ENCODE results near the gene CNTNAP2. TPM values are rescaled to one million over a fixed set of nuclear protein-coding genes. Genes with fewer than 3 reads are reported as not detected.
A peak's percentile ranks its signal among the peaks of the same experiment; 100 is the strongest.

CNTNAP2 gene
- total RNA-seq, 2 donors from 2014 or later, result 171 to 228 TPM

DNA sequence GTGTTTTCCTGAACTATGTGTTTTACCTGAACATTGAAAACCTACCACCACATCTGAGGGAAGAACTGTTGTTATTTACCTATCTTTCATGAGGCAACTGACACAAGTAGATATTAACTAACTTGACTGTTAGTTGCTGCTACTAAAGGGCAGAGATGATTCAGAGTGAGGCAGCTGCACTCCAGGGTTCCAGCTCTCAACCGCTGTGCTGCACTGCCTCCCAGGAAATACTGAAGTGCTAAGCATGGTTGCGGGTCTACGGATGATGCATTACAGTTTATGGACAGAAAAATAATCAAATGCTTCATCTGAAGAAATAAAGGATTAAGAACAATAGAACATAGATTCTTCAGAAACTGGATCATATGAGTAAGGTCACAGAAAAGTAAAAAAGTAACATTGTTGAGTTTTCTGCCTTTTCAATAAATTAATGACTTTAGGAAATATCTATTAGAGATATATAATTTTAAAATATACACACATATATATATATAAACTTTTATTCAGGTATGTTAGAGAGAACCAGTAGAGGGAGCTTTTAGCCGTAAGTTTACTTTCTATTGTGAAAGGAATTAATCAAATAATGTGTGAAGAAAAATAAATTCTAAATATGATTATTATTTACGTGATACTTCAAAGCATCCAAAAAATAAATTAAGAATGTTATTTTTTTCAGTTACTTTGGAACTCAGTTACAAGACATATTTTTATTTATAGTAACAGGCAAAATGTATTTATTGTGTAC is 620.0 kb downstream of the CNTNAP2 start:
- no peak overlapping the region for H3K4me3 ChIP-seq (ENCODE audit: low read length)
- H3K9me3 Mint-ChIP-seq, result no peaks in the 10 kb centered on the region
- H3K27ac Mint-ChIP-seq, result no peak overlapping the region
- no peak overlapping the region for H3K4me3 Mint-ChIP-seq
- no peaks in the 10 kb centered on the region for H3K36me3 ChIP-seq (ENCODE audit: control insufficient read depth, insufficient read depth, low read length)
- H3K9ac ChIP-seq (ENCODE audit: extremely low read depth, low read length, poor library complexity, severe bottlenecking), result no peak overlapping the region
- peak; percentile 43 for DNase-seq
- no peaks in the 10 kb centered on the region for H3K27me3 ChIP-seq (ENCODE audit: control insufficient read depth, insufficient read depth, low read length, poor library complexity, severe bottlenecking)
- TF ChIP-seq, protein P1, sequence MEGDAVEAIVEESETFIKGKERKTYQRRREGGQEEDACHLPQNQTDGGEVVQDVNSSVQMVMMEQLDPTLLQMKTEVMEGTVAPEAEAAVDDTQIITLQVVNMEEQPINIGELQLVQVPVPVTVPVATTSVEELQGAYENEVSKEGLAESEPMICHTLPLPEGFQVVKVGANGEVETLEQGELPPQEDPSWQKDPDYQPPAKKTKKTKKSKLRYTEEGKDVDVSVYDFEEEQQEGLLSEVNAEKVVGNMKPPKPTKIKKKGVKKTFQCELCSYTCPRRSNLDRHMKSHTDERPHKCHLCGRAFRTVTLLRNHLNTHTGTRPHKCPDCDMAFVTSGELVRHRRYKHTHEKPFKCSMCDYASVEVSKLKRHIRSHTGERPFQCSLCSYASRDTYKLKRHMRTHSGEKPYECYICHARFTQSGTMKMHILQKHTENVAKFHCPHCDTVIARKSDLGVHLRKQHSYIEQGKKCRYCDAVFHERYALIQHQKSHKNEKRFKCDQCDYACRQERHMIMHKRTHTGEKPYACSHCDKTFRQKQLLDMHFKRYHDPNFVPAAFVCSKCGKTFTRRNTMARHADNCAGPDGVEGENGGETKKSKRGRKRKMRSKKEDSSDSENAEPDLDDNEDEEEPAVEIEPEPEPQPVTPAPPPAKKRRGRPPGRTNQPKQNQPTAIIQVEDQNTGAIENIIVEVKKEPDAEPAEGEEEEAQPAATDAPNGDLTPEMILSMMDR (conservative IDR thresholded peaks at IDR 0.05), result peak; percentile 65
- H3K4me1 ChIP-seq (ENCODE audit: control insufficient read depth, insufficient read depth, low read length), result no peaks in the 10 kb centered on the region
- no peaks in the 10 kb centered on the region for H3K36me3 Mint-ChIP-seq (ENCODE audit: low read depth)
- peaks cover 21% of the 10 kb centered on the region for H3K9me3 ChIP-seq (ENCODE audit: control insufficient read depth, low read length)
- no peak overlapping the region for H3K27ac ChIP-seq (ENCODE audit: low read depth, low read length)
- no peaks in the 10 kb centered on the region for H3K27me3 Mint-ChIP-seq (ENCODE audit: insufficient read depth)
- H3K4me1 Mint-ChIP-seq, result peaks cover 4% of the 10 kb centered on the region
- 60% methylated on average over 4 of the region's 5 CpGs; no CpG with 5 or more reads in 1 of the 2 experiments for WGBS, 2 experiments (ENCODE audit: insufficient coverage in 1 of 2, insufficient read length in 1 of 2)

- 100% methylated on average over 1 of the region's 1 CpG; no CpG with 5 or more reads in 1 of the 2 experiments for WGBS, 2 experiments (ENCODE audit: insufficient coverage in 1 of 2, insufficient read length in 1 of 2)
- Histone ChIP-seq H3K4me3 (ENCODE audit: low read length) (no peak overlapping the region), H3K9me3 (ENCODE audit: control insufficient read depth, low read length) (peaks cover 21% of the 10 kb centered on the region), H3K4me1 (ENCODE audit: control insufficient read depth, insufficient read depth, low read length) (no peaks in the 10 kb centered on the region), H3K9ac (ENCODE audit: extremely low read depth, low read length, poor library complexity, severe bottlenecking) (no peak overlapping the region), H3K27me3 (ENCODE audit: control insufficient read depth, insufficient read depth, low read length, poor library complexity, severe bottlenecking) (no peaks in the 10 kb centered on the region), H3K36me3 (ENCODE audit: control insufficient read depth, insufficient read depth, low read length) (no peaks in the 10 kb centered on the region), H3K27ac (ENCODE audit: low read depth, low read length) (no peak overlapping the region)
- Mint-ChIP-seq H3K27me3 (ENCODE audit: insufficient read depth) (no peaks in the 10 kb centered on the region), H3K27ac (no peak overlapping the region), H3K4me1 (peaks cover 7% of the 10 kb centered on the region), H3K4me3 (no peak overlapping the region), H3K9me3 (no peaks in the 10 kb centered on the region), H3K36me3 (ENCODE audit: low read depth) (no peaks in the 10 kb centered on the region)
- DNase-seq, result no peak
- TF ChIP-seq, protein P1 (conservative IDR thresholded peaks at IDR 0.05), result no peak
Measured at GRCh38 chr7:146740039-146740438, 623.4 kb downstream of the CNTNAP2 start.

GRCh38 chr7:146741911-146742310 is 625.3 kb downstream of the CNTNAP2 start:
- Mint-ChIP-seq H3K9me3 (no peaks in the 10 kb centered on the region), H3K4me1 (peaks cover 3% of the 10 kb centered on the region), H3K27me3 (ENCODE audit: insufficient read depth) (no peaks in the 10 kb centered on the region), H3K27ac (no peak overlapping the region), H3K4me3 (no peak overlapping the region), H3K36me3 (ENCODE audit: low read depth) (no peaks in the 10 kb centered on the region)
- H3K4me1 ChIP-seq (ENCODE audit: control insufficient read depth, insufficient read depth, low read length), result no peaks in the 10 kb centered on the region
- H3K4me3 ChIP-seq (ENCODE audit: low read length), result no peak overlapping the region
- DNase-seq, result no peak
- H3K9ac ChIP-seq (ENCODE audit: extremely low read depth, low read length, poor library complexity, severe bottlenecking), result no peak overlapping the region
- H3K27ac ChIP-seq (ENCODE audit: low read depth, low read length), result no peak overlapping the region
- no peaks in the 10 kb centered on the region for H3K27me3 ChIP-seq (ENCODE audit: control insufficient read depth, insufficient read depth, low read length, poor library complexity, severe bottlenecking)
- peaks cover 21% of the 10 kb centered on the region for H3K9me3 ChIP-seq (ENCODE audit: control insufficient read depth, low read length)
- no peaks in the 10 kb centered on the region for H3K36me3 ChIP-seq (ENCODE audit: control insufficient read depth, insufficient read depth, low read length)
- TF ChIP-seq, protein P1 (conservative IDR thresholded peaks at IDR 0.05), result no peak
